ENCODE measurements around the gene TIAM1. TPM values are rescaled to one million over a fixed set of nuclear protein-coding genes. Genes with fewer than 3 reads are reported as not detected.

The TIAM1 gene
- total RNA-seq: 35.4 and 36.8 TPM in 2 replicates
- long read RNA-seq, partial matches to known transcripts: 57 of 87 reads
- long read RNA-seq, other reads (novel, unspliced or antisense): 30 of 87 reads

GRCh38 chr21:31343680-31344480, at the start of gene TIAM1:
TSS of gene TIAM1 (minus strand) at chr21:31344261. CDS start at chr21:31266972, 77,289 bp downstream.
- peaks cover 33% of the 10 kb centered on the region for H3K4me1 Mint-ChIP-seq (ENCODE audit: low read depth)
- peaks cover 12% of the 10 kb centered on the region for H3K27me3 Mint-ChIP-seq
- peak within 1 kb of the TSS; percentile 93 for H3K27ac Mint-ChIP-seq
- no peak for TF ChIP-seq CTCF (IDR thresholded peaks at IDR 0.05; ENCODE audit: unreplicated experiment)
- H3K4me3 Mint-ChIP-seq (ENCODE audit: low read depth): peak within 1 kb of the TSS; percentile 93
- no peaks in the 10 kb centered on the region for H3K36me3 Mint-ChIP-seq (ENCODE audit: insufficient read depth)
- H3K9me3 Mint-ChIP-seq (ENCODE audit: low read depth): no peaks in the 10 kb centered on the region
- DNase-seq (ENCODE audit: low spot score, unreplicated experiment): peak; percentile 22

GRCh38 chr21:31387560-31388186, 43.6 kb upstream of the TIAM1 start:
- Mint-ChIP-seq H3K9me3 (ENCODE audit: low read depth) (no peaks in the 10 kb centered on the region), H3K4me1 (ENCODE audit: low read depth) (no peaks in the 10 kb centered on the region), H3K4me3 (ENCODE audit: low read depth) (no peak overlapping the region), H3K27me3 (no peaks in the 10 kb centered on the region), H3K36me3 (ENCODE audit: insufficient read depth) (no peaks in the 10 kb centered on the region), H3K27ac (no peak overlapping the region)
- TF ChIP-seq CTCF (IDR thresholded peaks at IDR 0.05; ENCODE audit: unreplicated experiment): no peak
- DNase-seq (ENCODE audit: low spot score, unreplicated experiment): no peak

- Mint-ChIP-seq H3K27ac (no peak overlapping the region), H3K9me3 (ENCODE audit: low read depth) (no peaks in the 10 kb centered on the region), H3K4me1 (ENCODE audit: low read depth) (no peaks in the 10 kb centered on the region), H3K27me3 (no peaks in the 10 kb centered on the region), H3K36me3 (ENCODE audit: insufficient read depth) (no peaks in the 10 kb centered on the region), H3K4me3 (ENCODE audit: low read depth) (no peak overlapping the region)
- DNase-seq (ENCODE audit: low spot score, unreplicated experiment): no peak
- no peak for TF ChIP-seq CTCF (IDR thresholded peaks at IDR 0.05; ENCODE audit: unreplicated experiment)
These were observed 41.9 kb upstream of the TIAM1 start for GRCh38 chr21:31386006-31386405.

- H3K27ac Mint-ChIP-seq: no peak overlapping the region
These were observed 39.7 kb upstream of the TIAM1 start for GRCh38 chr21:31383770-31384169.

More at GRCh38 chr21:31383770-31384169, 39.7 kb upstream of the TIAM1 start:
- Mint-ChIP-seq H3K9me3 (ENCODE audit: low read depth) (no peaks in the 10 kb centered on the region), H3K4me1 (ENCODE audit: low read depth) (no peaks in the 10 kb centered on the region), H3K4me3 (ENCODE audit: low read depth) (no peak overlapping the region), H3K27me3 (no peaks in the 10 kb centered on the region), H3K36me3 (ENCODE audit: insufficient read depth) (no peaks in the 10 kb centered on the region)
- TF ChIP-seq CTCF (IDR thresholded peaks at IDR 0.05; ENCODE audit: unreplicated experiment): no peak
- DNase-seq (ENCODE audit: low spot score, unreplicated experiment): no peak

Measured in progenitor cell of endocrine pancreas (in vitro differentiated cells).